Activated CD4-positive, alpha-beta T cell treated with anti-CD3 and anti-CD28 coated beads for 36 hours (primary cell): ENCODE results near the gene MT1M. TPM values are rescaled to one million over a fixed set of nuclear protein-coding genes. Genes with fewer than 3 reads are reported as not detected.
A peak's percentile ranks its signal among the peaks of the same experiment; 100 is the strongest.
"Not testable (repeated sequence)": the region's sequence is repeated elsewhere in the genome, so short reads cannot be mapped to it uniquely, and the experiment has no call there.

Experiments used
- ATAC-seq: fragments of 200-7000 bp; cut with Tn5 transposase; one replicate; pipeline ENCODE4 v1.10.0; 2021; ENCODE audit warnings: mild to moderate bottlenecking, moderate library complexity
- CTCF ChIA-PET: fragments of 350-600 bp; sonication (Branson Sonifier 250); formaldehyde crosslinking; loops from one replicate; lab custom pipeline; 2021; ENCODE audit warnings: antibody characterized with exemption; lab: Charles Lee
- POLR2A ChIA-PET: fragments of 350-600 bp; sonication (Branson Sonifier 250); formaldehyde crosslinking; loops from one replicate; lab custom pipeline; 2021; ENCODE audit warnings: antibody characterized with exemption, inconsistent platforms; lab: Charles Lee
- DNase-seq: peaks from one replicate; pipeline ENCODE4 v3.0.0-alpha.2; 2020
- H3K27ac Mint-ChIP-seq: one replicate; pipeline ENCODE4 v1.8.0; 2021; ENCODE audit warnings: mixed read lengths
- H3K27me3 Mint-ChIP-seq: one replicate; pipeline ENCODE4 v1.8.0; 2021; ENCODE audit warnings: mixed read lengths
- H3K36me3 Mint-ChIP-seq: one replicate; pipeline ENCODE4 v1.8.0; 2021; ENCODE audit warnings: low read depth, mixed read lengths
- H3K4me1 Mint-ChIP-seq: one replicate; pipeline ENCODE4 v1.8.0; 2021; ENCODE audit warnings: mixed read lengths
- H3K4me3 Mint-ChIP-seq: one replicate; pipeline ENCODE4 v1.8.0; 2021; ENCODE audit warnings: mild to moderate bottlenecking, moderate library complexity, mixed read lengths
- H3K9me3 Mint-ChIP-seq: one replicate; pipeline ENCODE4 v1.8.0; 2021; ENCODE audit warnings: low read depth, mixed read lengths
- intact Hi-C, 2 experiments: fragments of 100-400 bp; cut with DNase I in 1 of 2; cut with micrococcal nuclease in 1 of 2; formaldehyde crosslinking; loops; one replicate each; pipeline versions ENCODE4 v1.14.2 to v1.15.1; 2022 to 2024; cut with DNase I, micrococcal nuclease
- total RNA-seq, 2 experiments: library from RNA; stranded (reverse); gene quantifications; one replicate each; pipeline ENCODE4 v1.2.3, GENCODE V29; 2021

Gene MT1M
- total RNA-seq, 2 experiments from 2014 or later = not detected

GRCh38 chr16:56665286-56666261 lies 33.1 kb downstream of the MT1M start:
- H3K9me3 Mint-ChIP-seq, intact Hi-C loops, H3K27ac Mint-ChIP-seq, ATAC-seq, H3K36me3 Mint-ChIP-seq, POLR2A ChIA-PET, H3K4me3 Mint-ChIP-seq, CTCF ChIA-PET, DNase-seq: not testable (repeated sequence)
- peaks cover 26% of the 10 kb centered on the region for H3K4me1 Mint-ChIP-seq
- H3K27me3 Mint-ChIP-seq = peaks cover 47% of the 10 kb centered on the region

DNA sequence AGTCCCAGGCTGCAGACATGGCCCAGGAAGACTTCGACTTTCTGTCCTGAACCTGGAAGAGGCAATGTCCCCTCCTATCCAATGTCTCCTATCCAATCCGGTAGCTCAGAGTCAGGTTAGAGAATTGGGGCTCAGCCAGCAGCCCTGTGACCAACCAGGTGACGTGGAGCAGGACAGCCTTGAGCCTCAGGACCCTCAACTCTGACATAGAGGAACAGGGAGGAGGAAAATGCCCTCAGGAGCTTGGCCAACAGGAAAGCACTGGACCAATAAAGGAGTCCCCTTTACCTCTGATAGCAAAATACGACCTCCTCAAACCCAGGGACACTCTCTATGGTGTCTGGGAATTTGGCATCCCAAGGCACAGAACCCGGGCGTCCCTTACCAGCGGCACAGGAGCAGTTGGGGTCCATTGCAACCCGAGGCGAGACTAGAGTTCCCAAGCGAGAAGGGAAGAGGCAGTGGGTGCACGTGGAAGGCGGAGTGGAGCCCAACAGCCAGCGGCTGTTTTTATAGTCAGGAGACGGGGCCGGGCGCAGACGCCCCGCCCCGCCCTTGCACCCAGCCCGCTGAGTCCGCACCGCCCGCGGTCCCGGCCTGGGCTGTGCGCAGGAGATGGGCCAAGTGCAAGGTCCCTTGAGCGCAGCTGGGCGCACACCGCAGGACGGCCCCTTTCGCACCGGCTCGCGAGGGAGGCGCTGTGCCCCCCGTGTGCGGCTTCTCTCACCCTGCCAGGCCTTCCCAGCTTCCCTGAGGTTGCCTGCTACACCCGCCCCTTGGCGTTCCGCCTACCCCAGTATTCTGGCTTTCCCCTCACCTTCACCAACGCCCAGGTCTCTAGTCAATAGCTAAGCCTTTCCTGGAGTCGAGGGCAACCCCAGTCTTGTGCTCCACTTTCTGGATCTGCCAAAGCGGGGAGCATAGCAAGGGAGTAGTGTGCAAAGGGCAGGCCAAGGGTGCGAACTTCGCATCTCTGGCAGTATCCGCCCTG lies 35.4 kb downstream of the MT1M start, which contains the start of gene MT1G:
TSS of gene MT1G (minus strand) at position 485 of the 991 bp plus-strand sequence. CDS start at position 413, 72 bp downstream.
- POLR2A ChIA-PET = no interaction called here
- peak; percentile 69 for DNase-seq
- CTCF ChIA-PET = interaction anchor here (1.1 to 1.3 kb wide), 2 partner anchors 10 to 11 kb away, joined by 3 to 5 read pairs; no protein-coding TSS in a partner anchor
- intact Hi-C loops = loop anchor here (1.0 to 2.0 kb wide), 3 partner anchors 14 to 43 kb away; partner anchors contain the start of genes MT1X (in 2 of the 2) and MT1E (in 1 of the 2)
- Mint-ChIP-seq H3K27ac (no peak within 1 kb of the TSS), H3K4me1 (peaks cover 19% of the 10 kb centered on the region), H3K36me3 (no peaks in the 10 kb centered on the region), H3K4me3 (peak within 1 kb of the TSS; percentile 50), H3K27me3 (peaks cover 63% of the 10 kb centered on the region), H3K9me3 (no peaks in the 10 kb centered on the region)
- ATAC-seq = peak; percentile 70

- Mint-ChIP-seq H3K27ac (no peak within 1 kb of the TSS), H3K9me3 (no peaks in the 10 kb centered on the region), H3K36me3 (no peaks in the 10 kb centered on the region), H3K4me3 (no peak within 1 kb of the TSS), H3K27me3 (peaks cover 70% of the 10 kb centered on the region), H3K4me1 (peaks cover 18% of the 10 kb centered on the region)
- DNase-seq (peak; percentile 45), ATAC-seq (peak; percentile 43)
- CTCF ChIA-PET = interaction anchor here (1.3 kb wide), 1 partner anchor 10 kb away, joined by 5 read pairs; no protein-coding TSS in a partner anchor
- POLR2A ChIA-PET = interaction anchor here (0.6 to 1.0 kb wide), 3 partner anchors 13 to 747 kb away, joined by 4 to 5 read pairs (median 4); partner anchors contain the start of genes MT1X and MT2A
- intact Hi-C loops = loop anchor here (2.0 kb wide), 2 partner anchors 14 to 44 kb away; partner anchors contain the start of genes MT1E (in 1 of the 2) and MT1X (in 1 of the 2)
These were observed 36.8 kb downstream of the MT1M start, which contains the start of gene MT1H for GRCh38 chr16:56669005-56669839. MT1H (plus strand) TSS chr16:56669814; CDS start chr16:56669885, 71 bp downstream.

DNA sequence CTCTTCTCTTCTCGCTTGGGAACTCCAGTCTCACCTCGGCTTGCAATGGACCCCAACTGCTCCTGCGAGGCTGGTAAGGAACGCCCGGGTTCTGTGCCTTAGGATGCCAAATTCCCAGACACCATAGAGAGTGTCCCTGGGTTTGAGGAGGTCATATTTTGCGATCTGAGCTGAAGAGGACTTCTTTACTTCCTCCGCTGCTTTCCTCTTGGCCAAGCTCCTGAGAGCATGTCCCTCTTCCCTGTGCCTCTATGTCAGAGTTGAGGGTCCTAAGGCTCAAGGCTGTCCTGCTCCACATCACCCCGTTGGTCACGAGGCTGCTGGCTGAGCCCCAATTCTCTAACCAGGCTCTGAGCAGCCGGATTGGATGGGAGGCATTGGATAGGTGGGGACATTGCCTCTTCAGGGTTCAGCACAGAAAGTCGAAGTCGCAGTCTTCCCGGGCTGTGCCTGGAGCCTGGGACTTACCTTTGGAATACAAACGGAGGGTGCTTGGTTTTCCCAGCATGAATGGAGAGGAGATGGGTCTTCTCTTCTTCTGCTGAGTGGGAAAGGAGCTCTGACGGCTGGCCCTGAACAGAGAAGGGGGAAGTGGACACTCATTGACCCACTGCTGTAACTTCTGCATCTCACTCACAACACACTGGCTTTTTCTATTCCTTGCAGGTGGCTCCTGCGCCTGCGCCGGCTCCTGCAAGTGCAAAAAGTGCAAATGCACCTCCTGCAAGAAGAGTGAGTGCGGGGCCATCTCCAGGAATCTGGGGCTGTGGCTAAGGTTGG lies 37.6 kb downstream of the MT1M start:
- Mint-ChIP-seq H3K27ac (no peak overlapping the region), H3K36me3 (no peaks in the 10 kb centered on the region), H3K4me3 (no peak overlapping the region), H3K4me1 (peaks cover 18% of the 10 kb centered on the region), H3K9me3 (no peaks in the 10 kb centered on the region), H3K27me3 (peaks cover 73% of the 10 kb centered on the region)
- DNase-seq = no peak
- POLR2A ChIA-PET = interaction anchor here (0.6 to 1.0 kb wide), 3 partner anchors 12 to 746 kb away, joined by 4 to 5 read pairs (median 4); partner anchors contain the start of genes MT1X and MT2A
- CTCF ChIA-PET = interaction anchor here (1.2 kb wide), 1 partner anchor 32 kb away, joined by 3 read pairs; no protein-coding TSS in a partner anchor
- intact Hi-C loops = loop anchor here (2.0 kb wide), 2 partner anchors 13 to 45 kb away; partner anchors contain the start of genes MT1E (in 1 of the 2) and MT1X (in 1 of the 2)
- ATAC-seq = no peak

GRCh38 chr16:56670620-56670934 lies 38.1 kb downstream of the MT1M start:
- intact Hi-C loops = no loop called here
- ChIA-PET POLR2A (no interaction called here), CTCF (interaction anchor here (1.2 kb wide), 1 partner anchor 32 kb away, joined by 3 read pairs; no protein-coding TSS in a partner anchor)
- Mint-ChIP-seq H3K4me3 (no peak overlapping the region), H3K27ac (no peak overlapping the region), H3K36me3 (no peaks in the 10 kb centered on the region), H3K4me1 (peaks cover 23% of the 10 kb centered on the region), H3K27me3 (peaks cover 76% of the 10 kb centered on the region), H3K9me3 (no peaks in the 10 kb centered on the region)
- DNase-seq = no peak
- no peak for ATAC-seq

DNA sequence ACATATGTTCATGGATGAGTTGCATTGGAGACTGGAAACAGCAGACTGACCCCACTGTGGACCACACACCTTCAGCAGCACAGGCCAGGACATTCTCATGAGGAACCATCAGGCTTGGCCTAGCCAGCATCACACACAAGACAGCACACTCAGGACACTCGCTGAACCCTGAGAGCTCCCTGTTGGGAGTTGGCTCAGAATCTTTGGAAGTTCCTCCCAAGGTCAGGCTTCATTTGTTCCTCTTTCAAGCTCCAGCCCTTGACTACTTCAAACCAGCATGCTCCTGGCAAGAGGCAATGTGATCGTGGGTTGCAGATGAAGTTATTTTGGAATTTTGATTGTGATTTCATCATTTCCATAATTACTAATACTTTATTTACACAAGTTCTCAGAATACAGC lies 39.2 kb downstream of the MT1M start:
- POLR2A ChIA-PET, intact Hi-C loops, CTCF ChIA-PET, H3K9me3 Mint-ChIP-seq, H3K36me3 Mint-ChIP-seq, ATAC-seq, H3K27ac Mint-ChIP-seq, DNase-seq, H3K4me3 Mint-ChIP-seq: not testable (repeated sequence)
- peaks cover 67% of the 10 kb centered on the region for H3K27me3 Mint-ChIP-seq
- H3K4me1 Mint-ChIP-seq = peaks cover 28% of the 10 kb centered on the region

- Mint-ChIP-seq H3K4me1 (peaks cover 28% of the 10 kb centered on the region), H3K27me3 (peaks cover 64% of the 10 kb centered on the region)
- POLR2A ChIA-PET = interaction anchor here (0.7 kb wide), 1 partner anchor 11 kb away, joined by 3 read pairs; no protein-coding TSS in a partner anchor
- DNase-seq, H3K36me3 Mint-ChIP-seq, ATAC-seq, H3K27ac Mint-ChIP-seq, intact Hi-C loops, H3K9me3 Mint-ChIP-seq, H3K4me3 Mint-ChIP-seq: not testable (repeated sequence)
- CTCF ChIA-PET = interaction anchor here (2.3 kb wide), 1 partner anchor 30 kb away, joined by 16 read pairs; no protein-coding TSS in a partner anchor
These were observed 39.7 kb downstream of the MT1M start for GRCh38 chr16:56672171-56672570.

- H3K4me1 Mint-ChIP-seq = peaks cover 25% of the 10 kb centered on the region
- CTCF ChIA-PET = interaction anchor here (0.5 to 2.3 kb wide), 7 partner anchors 10 to 97 kb away, joined by 3 to 16 read pairs (median 4); partner anchors contain the start of gene MT1X
- peaks cover 57% of the 10 kb centered on the region for H3K27me3 Mint-ChIP-seq
These were observed 40.5 kb downstream of the MT1M start for GRCh38 chr16:56672761-56673536.

More at GRCh38 chr16:56672761-56673536, 40.5 kb downstream of the MT1M start:
- Mint-ChIP-seq H3K36me3 (no peaks in the 10 kb centered on the region), H3K9me3 (no peaks in the 10 kb centered on the region), H3K4me3 (no peak overlapping the region), H3K27ac (no peak overlapping the region)
- ATAC-seq = peak; percentile 18
- POLR2A ChIA-PET = interaction anchor here (0.7 kb wide), 1 partner anchor 10 kb away, joined by 3 read pairs; no protein-coding TSS in a partner anchor
- intact Hi-C loops = no loop called here
- no peak for DNase-seq
